ENCODE measurements around the gene ETAA1.

The ETAA1 gene

DNA sequence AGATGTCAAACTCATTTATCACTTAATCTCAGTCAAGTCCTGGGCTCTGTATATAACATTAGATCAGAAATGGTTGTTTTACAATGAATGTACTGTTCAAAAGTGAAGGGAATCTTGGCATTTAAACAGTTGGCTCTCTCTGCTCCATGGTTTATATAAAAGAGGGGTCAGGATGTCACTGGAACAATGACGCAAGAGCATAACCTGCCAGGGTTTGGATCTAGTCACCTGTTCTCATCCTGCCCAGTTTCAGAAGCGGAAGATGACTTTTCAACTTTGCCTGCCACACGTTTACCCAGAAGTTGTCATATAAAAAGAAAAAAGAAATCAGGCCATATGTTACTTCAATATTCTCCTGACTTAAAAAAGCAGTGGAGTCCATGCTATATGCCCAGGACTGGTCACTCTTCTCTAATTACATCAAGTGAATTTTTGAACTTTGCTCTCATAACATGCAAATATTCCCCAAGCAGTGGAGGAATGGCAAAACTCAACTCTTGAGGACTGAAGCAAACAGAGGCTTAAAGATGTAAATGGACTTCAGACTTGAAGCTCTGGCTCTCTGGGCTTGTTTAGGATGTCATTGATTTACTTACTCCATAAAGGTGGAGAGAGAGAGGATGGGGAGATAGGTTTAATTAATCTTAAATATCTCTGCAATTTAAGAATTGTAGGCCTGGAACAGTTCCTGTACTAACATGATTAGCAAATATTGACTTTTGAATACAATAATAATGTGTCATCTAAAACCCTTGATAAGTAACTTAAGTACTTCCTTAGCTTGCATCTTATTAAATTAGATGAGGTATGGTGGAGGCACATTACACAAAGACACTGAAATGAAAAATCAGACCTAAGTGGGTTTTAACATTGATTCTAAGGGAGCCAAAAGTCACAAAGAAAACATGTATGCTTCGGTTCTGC is 58.3 kb downstream of the ETAA1 start:
- H3K4me1 ChIP-seq (ENCODE audit: insufficient read depth, low read length) = no peaks in the 10 kb centered on the region
- H3K9me3 ChIP-seq (ENCODE audit: control insufficient read depth, insufficient read depth, low read length) = no peaks in the 10 kb centered on the region
- no peak overlapping the region for H3K9ac ChIP-seq (ENCODE audit: low read depth, low read length)
- H3K36me3 ChIP-seq (ENCODE audit: insufficient read depth, low read length) = no peaks in the 10 kb centered on the region

DNA sequence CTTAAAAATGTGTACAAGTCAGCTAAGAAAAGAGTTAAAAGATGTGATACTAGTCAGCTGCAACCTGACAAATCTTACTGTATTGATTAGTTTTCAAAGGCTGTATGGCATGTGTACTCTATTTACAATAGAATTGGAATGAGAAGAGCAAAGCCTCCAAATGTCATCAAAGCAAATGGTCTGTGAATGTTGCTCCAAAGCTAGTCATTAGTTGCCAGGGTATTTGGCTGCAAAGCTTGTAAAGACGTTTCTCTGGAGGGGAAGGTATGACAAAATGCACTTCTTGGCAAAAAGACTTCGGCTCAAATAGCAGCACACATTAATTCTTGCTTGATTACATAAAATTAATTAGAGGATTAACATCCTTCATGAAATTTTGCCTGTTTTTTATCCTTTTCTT is 59.3 kb downstream of the ETAA1 start:
- Histone ChIP-seq H3K4me1 (ENCODE audit: insufficient read depth, low read length) (no peaks in the 10 kb centered on the region), H3K9me3 (ENCODE audit: control insufficient read depth, insufficient read depth, low read length) (no peaks in the 10 kb centered on the region), H3K36me3 (ENCODE audit: insufficient read depth, low read length) (no peaks in the 10 kb centered on the region), H3K9ac (ENCODE audit: low read depth, low read length) (no peak overlapping the region)

GRCh38 chr2:67457699-67458098 is 60.6 kb downstream of the ETAA1 start:
- no peaks in the 10 kb centered on the region for H3K36me3 ChIP-seq (ENCODE audit: insufficient read depth, low read length)
- H3K4me1 ChIP-seq (ENCODE audit: insufficient read depth, low read length) = no peaks in the 10 kb centered on the region
- no peak overlapping the region for H3K9ac ChIP-seq (ENCODE audit: low read depth, low read length)
- no peaks in the 10 kb centered on the region for H3K9me3 ChIP-seq (ENCODE audit: control insufficient read depth, insufficient read depth, low read length)

DNA sequence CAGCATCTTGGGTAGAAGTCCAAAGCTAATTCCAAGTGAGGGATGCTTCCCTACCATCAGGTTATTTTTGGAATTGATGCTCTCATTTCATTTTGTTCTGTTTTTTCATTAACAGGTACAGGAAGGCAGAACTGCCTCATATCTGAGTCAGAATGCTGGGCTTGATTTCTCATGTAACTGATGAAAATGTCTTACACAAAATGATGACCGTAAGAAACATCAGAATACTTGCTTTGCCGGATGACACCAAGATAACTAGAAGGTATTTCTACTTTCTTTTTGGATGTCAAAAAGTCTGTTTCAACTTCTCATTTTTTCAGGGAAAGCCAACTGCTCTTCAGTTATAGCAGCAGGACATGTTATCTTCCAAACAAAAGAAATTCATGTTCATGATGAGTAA is 62.6 kb downstream of the ETAA1 start:
- no peaks in the 10 kb centered on the region for H3K36me3 ChIP-seq (ENCODE audit: insufficient read depth, low read length)
- H3K4me1 ChIP-seq (ENCODE audit: insufficient read depth, low read length) = no peaks in the 10 kb centered on the region
- no peak overlapping the region for H3K9ac ChIP-seq (ENCODE audit: low read depth, low read length)
- H3K9me3 ChIP-seq (ENCODE audit: control insufficient read depth, insufficient read depth, low read length) = no peaks in the 10 kb centered on the region
